A673 (cell line): Measurements from ENCODE around the gene C17orf50. TPM values are rescaled to one million over a fixed set of nuclear protein-coding genes. Genes with fewer than 3 reads are reported as not detected.

Source experiments
- BruUV-seq: library from RNA; stranded (reverse); fragments of 400-500 nt; replicated peaks from 2 replicates; lab custom pipeline; 2021; lab: Mats Ljungman, UMichigan
- CTCF ChIA-PET: fragments of 300-600 bp; sonication (Branson Sonifier 250); formaldehyde crosslinking; loops from one replicate; lab custom pipeline; 2022; ENCODE audit warnings: antibody characterized with exemption; lab: Charles Lee
- POLR2A ChIA-PET: fragments of 300-600 bp; sonication (Branson Sonifier 250); formaldehyde crosslinking; loops from one replicate; lab custom pipeline; 2022; ENCODE audit warnings: antibody characterized with exemption; ENCODE audit not compliant: low non-redundant PET; lab: Charles Lee
- DNase-seq: peaks from one replicate; pipeline ENCODE4 v3.0.0-alpha.2; 2015; ENCODE audit warnings: low spot score
- H3K27ac ChIP-seq: fragments of 200-600 bp; sonication (generic); 2 replicates; pipeline ENCODE4 v1.5.1; 2016; ENCODE audit warnings: mixed run types, low read depth, mild to moderate bottlenecking, mixed read lengths, antibody characterized with exemption, low read length; ENCODE audit not compliant: poor library complexity, severe bottlenecking
- H3K27me3 ChIP-seq: fragments of 200-600 bp; sonication (generic); replicated peaks from 2 replicates; pipeline ENCODE4 v1.6.1; 2017; ENCODE audit warnings: mixed run types, low read depth, mild to moderate bottlenecking, mixed read lengths, antibody characterized with exemption, low read length; ENCODE audit not compliant: insufficient read depth, poor library complexity
- H3K36me3 ChIP-seq: fragments of 200-600 bp; sonication (generic); 2 replicates; pipeline ENCODE4 v1.6.1; 2016; ENCODE audit warnings: mixed run types, mild to moderate bottlenecking, mixed read lengths, antibody characterized with exemption, low read length; ENCODE audit not compliant: insufficient read depth, poor library complexity, severe bottlenecking
- H3K4me1 ChIP-seq: fragments of 200-600 bp; sonication (generic); 2 replicates; pipeline ENCODE4 v1.6.1; 2017; ENCODE audit warnings: mixed run types, mild to moderate bottlenecking, mixed read lengths, antibody characterized with exemption, low read length; ENCODE audit not compliant: insufficient read depth, poor library complexity, severe bottlenecking
- H3K4me3 ChIP-seq: fragments of 200-600 bp; sonication (generic); 2 replicates; pipeline ENCODE4 v1.5.1; 2016; ENCODE audit warnings: low read depth, mixed run types, mild to moderate bottlenecking, mixed read lengths, low read length; ENCODE audit not compliant: poor library complexity, severe bottlenecking
- H3K9me3 ChIP-seq: fragments of 200-600 bp; sonication (generic); 2 replicates; pipeline ENCODE4 v1.6.1; 2016; ENCODE audit warnings: mixed run types, low read depth, mild to moderate bottlenecking, mixed read lengths, antibody characterized with exemption, low read length; ENCODE audit not compliant: poor library complexity, severe bottlenecking
- CTCF ChIP-seq: fragments of 300-800, 200-600 bp; sonication (generic); conservative IDR thresholded peaks from 2 replicates; pipeline ENCODE4 v1.5.1; 2017; ENCODE audit warnings: low read depth, mild to moderate bottlenecking, antibody characterized with exemption, low read length, moderate library complexity, mixed read lengths
- EZH2 ChIP-seq: fragments of 200-600 bp; sonication (generic); IDR thresholded peaks from 2 replicates; pipeline ENCODE4 v1.6.1; 2017; ENCODE audit warnings: borderline replicate concordance, low read depth, mild to moderate bottlenecking, mixed read lengths, antibody characterized with exemption, low read length; ENCODE audit not compliant: poor library complexity, severe bottlenecking
- intact Hi-C: fragments of 100-400 bp; cut with micrococcal nuclease; formaldehyde crosslinking; loops from one replicate; pipeline ENCODE4 v1.10.0; 2022; ENCODE audit not compliant: unreplicated experiment
- total RNA-seq: library from RNA; stranded (reverse); gene quantifications from 2 replicates; pipeline ENCODE4 v1.2.3, GENCODE V29; 2021

Gene C17orf50
- total RNA-seq, 1 experiment from 2014 or later = not detected

GRCh38 chr17:35752471-35752870, 8.2 kb upstream of the C17orf50 start:
- H3K9me3 ChIP-seq = no peaks in the 10 kb centered on the region
- TF ChIP-seq EZH2 = no peak
- TF ChIP-seq CTCF = no peak
- H3K27ac ChIP-seq = no peak overlapping the region
- no peak for DNase-seq
- intact Hi-C loops = no loop called here
- POLR2A ChIA-PET = no interaction called here
- no peaks in the 10 kb centered on the region for H3K4me1 ChIP-seq
- CTCF ChIA-PET = no interaction called here
- no TSS peak for BruUV-seq
- no peaks in the 10 kb centered on the region for H3K36me3 ChIP-seq
- no peaks in the 10 kb centered on the region for H3K27me3 ChIP-seq
- H3K4me3 ChIP-seq = no peak overlapping the region

- Histone ChIP-seq H3K9me3 (no peaks in the 10 kb centered on the region), H3K27me3 (no peaks in the 10 kb centered on the region), H3K36me3 (no peaks in the 10 kb centered on the region), H3K4me3 (no peak within 1 kb of the TSS), H3K4me1 (no peaks in the 10 kb centered on the region), H3K27ac (no peak within 1 kb of the TSS)
- TF ChIP-seq EZH2 (no peak), CTCF (no peak)
- ChIA-PET POLR2A (no interaction called here), CTCF (no interaction called here)
- intact Hi-C loops = no loop called here
- no peak for DNase-seq
- BruUV-seq = no TSS peak
Measured at GRCh38 chr17:35752945-35753764, 7.5 kb upstream of the C17orf50 start, which contains the start of gene GAS2L2. GAS2L2 (minus strand) TSS chr17:35753239; CDS start chr17:35752850, 389 bp downstream.

DNA sequence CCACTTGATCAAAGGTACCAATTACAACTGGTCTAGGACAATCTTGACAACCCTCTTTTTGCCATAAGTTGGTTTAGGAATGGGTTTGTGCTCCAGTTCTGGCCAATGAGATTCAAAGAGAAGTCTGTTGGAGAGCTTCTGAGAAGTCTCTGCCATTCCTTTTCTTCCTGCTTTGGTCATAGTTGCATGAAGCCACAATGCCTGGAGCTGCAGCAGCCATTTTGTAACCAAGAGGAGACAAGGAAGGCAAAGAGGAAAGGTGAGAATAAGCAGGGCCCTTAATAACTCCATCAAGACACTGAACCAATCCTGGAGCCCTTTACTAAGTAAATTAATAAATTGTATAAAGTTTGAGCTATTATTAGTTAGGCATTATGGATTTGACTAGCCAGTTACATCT, 3.4 kb upstream of the C17orf50 start:
- TF ChIP-seq CTCF = no peak
- no peak for TF ChIP-seq EZH2
- POLR2A ChIA-PET = no interaction called here
- Histone ChIP-seq H3K4me3 (no peak overlapping the region), H3K4me1 (no peaks in the 10 kb centered on the region), H3K27me3 (no peaks in the 10 kb centered on the region), H3K9me3 (no peaks in the 10 kb centered on the region), H3K36me3 (no peaks in the 10 kb centered on the region), H3K27ac (no peak overlapping the region)
- no peak for DNase-seq
- intact Hi-C loops = no loop called here
- BruUV-seq = no TSS peak
- CTCF ChIA-PET = no interaction called here
